LNCAP (cell line): ENCODE data around the gene FARS2.

Experiments
- TF ChIP-seq, protein P1 (sequence below): fragments of 450-650 bp; IDR thresholded peaks from 2 replicates; pipeline ENCODE4 v1.5.1; 2017; ENCODE audit warnings: mild to moderate bottlenecking

The FARS2 gene

DNA sequence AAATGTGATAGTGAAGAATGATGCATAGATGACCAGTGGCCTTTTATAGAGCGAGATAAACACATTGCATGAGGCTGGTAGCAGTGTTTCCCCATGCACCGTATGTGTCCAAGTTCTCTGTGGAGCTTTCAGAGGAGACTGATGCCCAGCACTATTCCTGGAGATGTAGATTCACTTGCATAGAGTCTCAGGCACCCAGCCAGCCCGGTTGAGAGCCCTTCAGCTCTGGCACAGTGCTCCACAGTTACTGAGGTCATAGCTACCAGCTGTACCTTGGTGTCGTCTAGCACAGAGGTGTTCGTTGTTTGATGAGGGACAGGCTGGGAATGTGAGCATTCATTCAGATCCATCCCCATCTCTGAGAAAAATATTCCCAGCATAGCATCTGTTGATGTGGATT is 328.9 kb downstream of the FARS2 start:
- TF ChIP-seq, protein P1, sequence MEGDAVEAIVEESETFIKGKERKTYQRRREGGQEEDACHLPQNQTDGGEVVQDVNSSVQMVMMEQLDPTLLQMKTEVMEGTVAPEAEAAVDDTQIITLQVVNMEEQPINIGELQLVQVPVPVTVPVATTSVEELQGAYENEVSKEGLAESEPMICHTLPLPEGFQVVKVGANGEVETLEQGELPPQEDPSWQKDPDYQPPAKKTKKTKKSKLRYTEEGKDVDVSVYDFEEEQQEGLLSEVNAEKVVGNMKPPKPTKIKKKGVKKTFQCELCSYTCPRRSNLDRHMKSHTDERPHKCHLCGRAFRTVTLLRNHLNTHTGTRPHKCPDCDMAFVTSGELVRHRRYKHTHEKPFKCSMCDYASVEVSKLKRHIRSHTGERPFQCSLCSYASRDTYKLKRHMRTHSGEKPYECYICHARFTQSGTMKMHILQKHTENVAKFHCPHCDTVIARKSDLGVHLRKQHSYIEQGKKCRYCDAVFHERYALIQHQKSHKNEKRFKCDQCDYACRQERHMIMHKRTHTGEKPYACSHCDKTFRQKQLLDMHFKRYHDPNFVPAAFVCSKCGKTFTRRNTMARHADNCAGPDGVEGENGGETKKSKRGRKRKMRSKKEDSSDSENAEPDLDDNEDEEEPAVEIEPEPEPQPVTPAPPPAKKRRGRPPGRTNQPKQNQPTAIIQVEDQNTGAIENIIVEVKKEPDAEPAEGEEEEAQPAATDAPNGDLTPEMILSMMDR: no peak

DNA sequence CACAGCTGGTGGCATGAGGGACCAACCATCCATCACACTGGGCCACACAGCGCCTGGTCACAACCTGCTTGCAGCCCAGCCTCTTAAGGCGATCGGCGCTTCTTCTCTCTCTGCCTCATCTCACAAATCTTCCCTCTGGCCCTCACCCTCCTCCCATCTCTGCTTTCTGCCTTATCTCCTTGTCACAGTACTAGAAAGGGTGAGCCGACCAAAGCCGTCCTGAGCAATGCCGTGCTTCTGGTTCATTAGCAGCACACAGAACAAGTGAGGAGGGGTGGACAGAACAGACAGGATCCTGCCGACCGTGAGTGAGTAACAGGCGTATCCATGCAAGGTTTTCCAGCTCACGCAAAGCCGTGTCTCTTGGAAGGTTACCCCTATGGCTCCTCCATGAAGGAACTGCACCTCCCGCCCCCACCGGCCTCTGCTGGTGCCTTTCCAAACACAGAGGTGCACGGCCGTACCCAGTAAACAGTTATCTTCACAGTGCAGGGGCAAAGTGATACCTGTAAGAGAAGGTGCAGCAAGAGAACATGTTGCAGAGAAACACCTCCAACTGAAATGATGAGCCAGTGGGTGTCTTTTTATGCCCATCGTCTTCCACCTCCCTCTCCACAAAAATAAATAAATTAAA is 331.7 kb downstream of the FARS2 start:
- TF ChIP-seq, protein P1: no peak

DNA sequence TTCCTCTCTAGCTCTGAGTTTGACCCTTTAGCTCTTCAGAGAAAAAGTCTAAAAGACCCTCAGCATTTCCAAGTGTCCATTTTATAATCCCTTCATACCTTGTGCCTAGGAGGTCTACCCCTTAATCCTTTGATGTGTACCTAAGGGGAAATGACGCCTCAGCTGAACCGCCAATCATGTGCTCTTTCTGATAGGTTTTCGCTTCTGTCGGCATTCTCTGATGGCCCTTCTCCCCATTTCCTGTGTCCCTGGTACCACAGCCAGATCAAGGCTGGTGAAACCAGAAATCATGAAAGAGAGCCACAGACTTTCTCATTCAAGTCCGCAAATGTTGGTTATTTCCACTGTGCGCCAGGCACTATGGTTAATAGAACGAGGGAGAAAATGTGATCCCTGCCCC is 333.9 kb downstream of the FARS2 start:
- TF ChIP-seq, protein P1: no peak

DNA sequence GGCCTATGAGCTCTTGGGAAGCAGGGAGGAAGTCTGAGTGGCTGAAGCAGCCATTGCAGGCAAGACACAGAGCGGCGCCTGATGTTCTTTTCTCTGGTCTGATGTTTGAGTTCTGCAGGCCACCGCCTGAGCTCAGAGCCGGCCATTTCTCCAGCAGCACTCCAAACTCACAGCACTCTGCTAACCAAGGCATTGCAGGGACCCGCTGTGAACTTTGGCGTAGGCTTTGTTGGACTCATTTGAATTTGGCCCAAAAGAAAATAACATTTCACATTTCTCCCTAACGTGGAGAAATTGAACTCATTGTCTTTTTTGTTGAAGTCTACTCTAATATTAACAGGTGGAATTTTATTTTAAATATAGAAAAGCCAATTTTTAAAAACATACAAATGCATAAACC is 336.1 kb downstream of the FARS2 start:
- TF ChIP-seq, protein P1: no peak

DNA sequence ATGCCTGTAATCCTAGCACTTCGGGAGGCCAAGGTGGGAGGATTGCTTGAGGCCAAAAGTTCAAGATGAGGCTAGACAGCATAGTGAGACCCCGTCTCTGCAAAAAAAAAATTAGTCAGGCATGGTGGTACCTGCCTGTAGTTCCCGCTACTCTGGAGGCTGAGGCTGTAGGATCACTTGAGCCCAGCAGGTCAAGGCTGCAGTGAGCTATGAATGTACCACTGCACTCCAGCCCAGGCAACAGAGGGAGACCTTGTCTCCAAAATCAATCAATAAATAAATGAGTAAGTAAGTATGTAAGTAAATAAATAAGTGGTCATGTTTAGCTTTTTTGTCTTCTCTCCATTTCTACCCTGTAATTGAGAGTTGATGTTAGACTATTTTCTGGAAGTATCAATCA is 336.8 kb downstream of the FARS2 start:
- TF ChIP-seq, protein P1: no peak

DNA sequence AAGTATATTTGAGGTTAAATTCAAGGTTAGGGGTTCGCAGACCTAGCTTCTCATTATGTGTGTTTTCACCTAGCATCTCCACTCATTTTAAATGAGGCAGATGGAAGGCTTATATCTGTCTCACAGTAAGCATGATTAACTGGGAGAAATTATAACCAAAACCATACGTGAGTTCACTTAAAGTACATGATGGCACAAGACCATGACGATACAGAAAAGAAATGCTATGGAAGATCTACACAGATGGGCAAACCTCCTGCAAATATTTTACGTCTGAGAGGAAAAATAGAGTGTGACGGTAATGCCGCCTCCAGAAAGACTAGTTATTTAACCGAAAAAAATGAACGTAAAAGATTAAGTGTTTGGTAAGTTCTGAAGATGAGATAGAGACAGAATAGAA is 337.8 kb downstream of the FARS2 start:
- TF ChIP-seq, protein P1: no peak

DNA sequence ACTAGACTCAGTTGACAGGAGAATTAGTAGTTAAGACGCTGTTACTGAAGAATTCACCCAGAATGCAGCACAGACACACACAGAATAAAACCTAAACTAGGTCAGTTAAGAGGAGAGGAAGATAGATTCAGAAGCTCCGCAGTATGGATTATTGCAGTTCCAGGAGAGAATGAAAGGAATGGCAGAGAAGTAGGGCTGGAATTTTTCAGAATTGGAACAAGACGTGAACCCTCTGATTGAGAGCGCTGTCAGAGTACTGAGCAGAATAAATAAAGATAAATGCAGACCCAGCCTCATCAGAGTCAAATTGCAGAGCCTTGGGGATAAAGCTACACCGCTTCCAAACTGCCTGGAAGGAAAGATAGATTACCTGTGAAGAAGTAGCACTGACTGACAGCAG is 344.6 kb downstream of the FARS2 start:
- TF ChIP-seq, protein P1: no peak

DNA sequence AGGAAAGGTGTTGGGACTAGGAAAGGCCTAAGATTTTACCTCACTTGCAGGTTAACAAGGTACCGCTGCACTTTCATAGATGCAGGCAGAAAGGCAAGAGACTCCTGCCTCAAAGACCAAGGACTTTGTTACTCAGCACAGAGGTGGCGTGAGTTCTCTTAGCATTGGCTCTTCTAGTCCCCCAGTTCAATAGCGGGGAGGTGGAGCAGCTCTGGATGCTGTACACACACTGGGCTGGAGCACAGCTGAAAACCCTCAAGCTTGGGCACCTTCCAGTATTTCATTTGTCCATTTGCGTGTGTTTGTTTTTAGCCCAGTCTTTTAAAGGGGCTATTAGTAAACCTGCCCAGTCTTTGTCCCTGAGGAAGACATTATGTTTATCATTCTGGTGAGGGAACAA is 345.2 kb downstream of the FARS2 start:
- TF ChIP-seq, protein P1: no peak
